Fibroblast of skin of left biceps (primary cell): ENCODE results near the gene ATP2C2.
"Not testable (repeated sequence)": the region's sequence is repeated elsewhere in the genome, so short reads cannot be mapped to it uniquely, and the experiment has no call there.

Source experiments
- DNase-seq, 2 experiments: peaks; one replicate each; pipeline ENCODE4 v3.0.0-alpha.2; 2013; ENCODE audit warnings: low read depth in 2 of 2

ATP2C2 gene, protein sequence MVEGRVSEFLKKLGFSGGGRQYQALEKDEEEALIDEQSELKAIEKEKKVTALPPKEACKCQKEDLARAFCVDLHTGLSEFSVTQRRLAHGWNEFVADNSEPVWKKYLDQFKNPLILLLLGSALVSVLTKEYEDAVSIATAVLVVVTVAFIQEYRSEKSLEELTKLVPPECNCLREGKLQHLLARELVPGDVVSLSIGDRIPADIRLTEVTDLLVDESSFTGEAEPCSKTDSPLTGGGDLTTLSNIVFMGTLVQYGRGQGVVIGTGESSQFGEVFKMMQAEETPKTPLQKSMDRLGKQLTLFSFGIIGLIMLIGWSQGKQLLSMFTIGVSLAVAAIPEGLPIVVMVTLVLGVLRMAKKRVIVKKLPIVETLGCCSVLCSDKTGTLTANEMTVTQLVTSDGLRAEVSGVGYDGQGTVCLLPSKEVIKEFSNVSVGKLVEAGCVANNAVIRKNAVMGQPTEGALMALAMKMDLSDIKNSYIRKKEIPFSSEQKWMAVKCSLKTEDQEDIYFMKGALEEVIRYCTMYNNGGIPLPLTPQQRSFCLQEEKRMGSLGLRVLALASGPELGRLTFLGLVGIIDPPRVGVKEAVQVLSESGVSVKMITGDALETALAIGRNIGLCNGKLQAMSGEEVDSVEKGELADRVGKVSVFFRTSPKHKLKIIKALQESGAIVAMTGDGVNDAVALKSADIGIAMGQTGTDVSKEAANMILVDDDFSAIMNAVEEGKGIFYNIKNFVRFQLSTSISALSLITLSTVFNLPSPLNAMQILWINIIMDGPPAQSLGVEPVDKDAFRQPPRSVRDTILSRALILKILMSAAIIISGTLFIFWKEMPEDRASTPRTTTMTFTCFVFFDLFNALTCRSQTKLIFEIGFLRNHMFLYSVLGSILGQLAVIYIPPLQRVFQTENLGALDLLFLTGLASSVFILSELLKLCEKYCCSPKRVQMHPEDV

DNA sequence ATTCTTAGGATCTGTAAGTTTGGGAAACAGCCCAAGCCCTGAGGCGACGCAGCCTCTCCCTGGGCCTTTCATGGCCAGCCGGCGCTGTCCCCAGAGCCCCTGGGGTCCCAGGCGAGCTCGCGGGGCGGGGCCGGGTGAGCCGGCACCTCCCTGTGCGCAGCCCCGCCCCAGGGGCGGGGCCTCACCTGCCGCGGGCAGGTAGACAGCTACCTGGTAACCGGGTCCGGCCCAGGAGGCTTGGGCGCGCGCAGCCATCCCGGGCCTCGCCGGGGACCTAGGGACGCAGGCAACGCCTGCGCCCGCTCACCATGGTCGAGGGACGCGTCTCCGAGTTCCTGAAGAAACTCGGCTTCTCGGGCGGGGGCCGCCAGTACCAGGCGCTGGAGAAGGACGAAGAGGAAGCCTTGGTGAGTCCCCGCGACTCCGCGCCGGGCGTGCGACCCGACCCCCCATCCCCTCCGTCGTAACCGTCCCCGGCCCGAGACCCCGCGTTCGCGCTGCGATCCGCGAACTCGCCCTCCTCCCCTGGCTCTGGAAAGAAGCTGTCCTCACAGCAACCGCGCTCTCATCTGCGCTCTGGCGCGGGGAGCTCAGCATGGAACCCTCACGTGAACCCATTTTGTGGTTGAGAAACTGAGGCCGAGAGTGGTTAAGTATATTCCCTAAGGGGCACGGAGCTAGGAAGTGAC is at the start of gene ATP2C2:
Gene ATP2C2 (plus strand): TSS at position 231 of the 689 bp plus-strand sequence. CDS start 78 bp downstream, at position 309.
- no peak for DNase-seq

DNA sequence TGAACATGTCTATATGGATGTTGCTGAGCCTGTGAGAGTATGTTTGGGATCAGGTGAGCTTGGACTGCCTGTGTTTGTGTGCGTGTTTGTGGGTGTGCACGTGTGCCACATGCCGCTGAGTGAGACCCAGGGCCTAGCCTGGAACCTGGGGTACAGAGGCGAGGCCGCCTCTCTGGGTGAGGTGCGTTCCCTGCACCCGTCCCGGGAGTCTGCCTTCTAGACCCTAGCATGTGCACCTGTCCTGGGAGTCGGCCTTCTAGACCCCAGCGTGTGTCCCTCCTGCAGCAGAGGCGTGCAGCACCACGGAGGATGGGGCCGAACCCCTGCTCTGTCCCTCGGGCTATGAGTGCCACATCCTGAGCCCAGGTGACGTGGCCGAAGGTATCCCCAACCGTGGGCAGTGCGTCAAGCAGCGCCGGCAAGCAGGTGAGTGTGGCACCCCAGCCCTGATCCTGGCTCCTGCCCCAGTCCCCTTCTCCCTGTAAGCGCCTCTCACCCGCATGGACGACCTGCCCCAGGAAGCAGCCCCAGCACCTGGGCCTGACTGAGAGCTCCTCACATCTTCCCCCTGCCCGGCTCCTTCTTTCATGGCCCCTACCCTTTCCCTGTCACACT is 49.1 kb upstream of the ATP2C2 start:
- no peak for DNase-seq

DNA sequence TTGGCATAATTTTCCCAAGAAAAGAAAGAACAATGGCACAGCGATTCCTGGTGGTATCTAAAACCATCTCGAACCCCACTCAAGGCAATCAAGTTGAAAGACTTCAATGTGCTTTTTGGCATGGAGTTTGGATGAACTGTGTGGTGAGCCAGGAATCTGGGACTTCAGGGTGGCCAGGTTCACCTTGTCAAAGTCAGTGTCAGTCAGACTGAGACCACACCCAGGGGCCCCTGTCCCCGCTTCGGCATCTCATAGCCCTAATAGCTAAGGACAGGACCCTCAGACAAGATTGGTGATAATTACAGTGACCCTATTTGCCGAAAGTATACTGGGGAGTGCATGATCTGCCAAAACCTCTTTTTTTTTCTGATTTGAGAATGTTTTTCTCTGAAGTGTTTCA is 47.8 kb upstream of the ATP2C2 start:
- DNase-seq, result no peak

DNA sequence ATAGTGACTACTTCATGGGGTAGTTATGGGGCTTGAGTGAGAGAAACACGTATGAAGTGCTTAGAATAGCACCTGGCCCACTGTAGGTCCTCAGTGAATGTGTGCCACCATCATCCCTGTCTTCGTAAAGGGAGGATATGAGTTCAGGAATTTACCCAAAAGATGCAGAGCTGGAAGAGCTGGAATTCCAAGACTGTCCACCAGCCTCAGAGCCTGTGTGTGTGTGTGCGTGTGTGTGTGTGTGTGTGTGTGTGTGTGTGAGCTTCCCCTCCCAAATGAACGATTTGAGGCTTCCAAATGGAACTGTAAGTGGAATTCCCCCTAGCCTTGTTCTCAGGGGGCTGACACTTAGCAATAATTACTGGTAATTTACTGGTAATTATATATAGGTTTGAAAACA is 46.4 kb upstream of the ATP2C2 start:
- DNase-seq, result no peak

DNA sequence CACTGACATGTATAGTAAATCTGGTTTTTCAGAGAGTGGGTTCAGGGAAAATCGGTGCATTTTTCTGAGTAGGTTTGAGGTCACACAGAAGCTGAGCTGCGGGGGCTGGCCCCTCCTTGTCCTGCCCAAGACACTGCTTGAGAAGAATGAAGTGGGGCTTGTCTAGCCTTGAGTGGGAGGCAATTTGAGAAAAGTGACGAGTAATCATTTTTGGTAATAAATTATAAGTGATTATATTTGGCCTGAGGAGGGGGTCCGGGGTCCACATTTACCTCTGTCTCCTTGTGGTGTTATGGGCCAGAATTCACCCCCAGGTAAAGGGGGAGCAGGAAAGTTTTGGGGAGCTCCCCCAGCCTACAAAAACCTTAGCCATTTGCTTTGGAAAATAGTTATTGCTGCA is 45.6 kb upstream of the ATP2C2 start:
- no peak for DNase-seq

DNA sequence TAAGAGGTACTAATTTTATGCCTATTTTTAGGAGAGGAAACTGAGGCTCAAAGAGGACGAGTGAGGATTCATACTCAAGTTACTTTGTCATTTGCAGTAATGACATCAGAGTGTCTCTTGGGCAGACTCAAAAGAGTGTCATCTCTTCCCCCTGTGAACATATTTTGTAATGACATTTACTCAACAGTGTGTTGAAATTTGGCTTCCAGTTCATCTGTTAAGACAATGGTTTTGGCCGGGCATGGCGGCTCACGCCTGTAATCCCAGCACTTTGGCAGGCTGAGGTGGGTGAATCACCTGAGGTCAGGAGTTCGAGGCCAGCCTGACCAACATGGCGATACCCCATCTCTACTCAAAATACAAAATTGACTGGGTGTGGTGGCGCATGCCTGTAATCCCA is 44.7 kb upstream of the ATP2C2 start:
- DNase-seq, result no peak

DNA sequence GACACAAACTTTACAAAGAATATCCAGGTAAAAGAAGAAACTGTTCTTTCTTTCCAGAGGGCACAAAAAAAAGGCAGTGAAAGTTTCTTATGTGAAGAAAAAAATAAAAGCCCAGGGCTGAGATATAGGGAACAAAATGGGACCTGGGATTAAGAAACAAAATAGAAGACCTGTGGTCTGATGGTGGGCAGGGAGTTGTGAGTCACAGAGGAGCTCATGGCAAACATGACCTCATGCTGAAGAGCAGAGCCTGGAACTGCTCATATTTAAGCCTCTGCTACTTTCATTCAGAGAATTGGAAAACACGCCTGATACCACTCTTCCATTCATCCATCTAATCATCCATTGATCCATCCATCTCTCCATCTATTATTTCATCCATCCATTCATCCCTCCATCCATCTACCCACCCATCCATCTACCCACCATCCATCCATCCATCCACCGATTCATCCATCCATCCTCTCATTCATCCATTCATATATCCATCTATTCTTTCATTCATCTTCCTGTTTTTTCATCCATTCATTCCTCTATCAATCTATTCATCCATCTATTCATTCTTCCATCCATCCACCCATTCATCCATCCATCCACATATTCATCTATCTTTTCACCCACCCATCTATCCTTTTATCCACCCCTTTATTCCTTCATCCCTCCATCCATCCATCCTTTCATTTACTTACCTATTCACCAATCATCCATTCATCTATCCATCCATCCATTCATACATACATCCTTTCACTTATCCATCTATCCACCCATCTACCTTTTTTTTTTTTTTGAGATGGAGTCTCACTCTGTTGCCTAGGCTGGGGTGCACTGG is 43.7 kb upstream of the ATP2C2 start:
- DNase-seq, result no peak

DNA sequence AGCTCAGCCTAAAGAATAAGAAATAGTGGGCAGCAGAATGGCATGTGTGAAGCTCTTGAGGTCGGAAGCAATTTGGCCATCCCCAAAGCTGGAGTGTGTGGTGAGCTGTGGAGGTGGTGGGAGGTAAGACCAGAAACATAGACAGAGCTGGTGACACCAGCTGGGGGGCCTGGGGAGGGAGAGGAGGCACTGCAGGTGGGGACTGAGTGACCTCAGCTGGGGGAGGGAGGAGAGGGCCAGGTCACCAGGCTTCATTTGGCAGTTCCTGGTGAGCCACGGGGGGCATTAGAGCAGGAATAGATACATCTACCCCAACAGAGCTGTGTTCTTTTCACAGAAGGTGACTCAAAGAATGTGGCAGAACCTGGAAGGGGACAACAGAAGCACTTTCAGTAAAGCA is 41.8 kb upstream of the ATP2C2 start:
- no peak for DNase-seq

DNA sequence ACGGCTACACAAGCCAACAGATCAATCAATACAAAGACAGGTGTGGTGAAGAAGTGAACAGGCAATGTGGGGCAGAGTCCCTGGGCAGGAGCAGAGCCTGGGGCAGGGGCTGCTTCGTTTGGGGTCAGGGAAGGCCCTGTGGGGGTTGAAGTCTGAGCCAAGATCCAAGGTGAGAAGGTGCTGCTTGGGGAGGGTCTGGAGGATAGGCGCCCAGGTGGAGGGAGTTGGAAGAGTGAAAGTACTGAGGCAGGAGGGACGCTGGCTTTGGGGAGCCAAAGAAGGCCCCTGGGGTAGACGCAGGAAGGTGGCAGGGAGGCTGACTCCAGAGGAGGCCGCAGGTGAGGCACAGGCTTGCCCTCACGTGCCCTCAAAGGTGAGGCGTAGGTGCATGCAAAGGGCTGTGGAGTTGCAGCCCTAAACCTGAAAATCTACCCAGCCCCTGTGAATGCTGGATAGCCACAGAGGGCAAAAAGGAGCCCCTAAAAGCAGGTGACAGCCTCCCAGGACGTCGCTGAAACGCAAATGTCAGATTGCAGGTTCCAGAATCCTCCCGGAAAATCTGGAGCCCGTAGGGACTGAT is 40.3 kb upstream of the ATP2C2 start:
- DNase-seq, result no peak

DNA sequence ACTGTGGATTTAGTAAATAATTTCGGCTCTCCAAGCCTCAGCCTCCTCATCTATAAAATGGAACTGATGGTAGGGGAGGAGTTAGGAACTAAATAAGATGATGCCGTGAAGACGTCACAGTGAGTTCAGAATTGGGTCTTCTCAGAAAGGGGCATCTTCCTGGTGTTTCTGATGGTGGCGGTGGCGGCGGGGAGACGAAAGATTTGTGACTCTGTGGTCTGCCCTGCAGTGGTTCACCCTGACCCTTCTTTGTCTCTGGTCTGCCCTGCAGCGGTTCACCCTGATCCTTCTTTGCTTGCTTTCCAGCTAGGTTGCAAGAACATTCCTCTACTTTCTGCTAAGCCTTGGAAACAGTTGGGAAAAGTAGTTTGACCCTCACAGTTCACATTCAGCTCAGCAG is 39.3 kb upstream of the ATP2C2 start:
- DNase-seq, result no peak

DNA sequence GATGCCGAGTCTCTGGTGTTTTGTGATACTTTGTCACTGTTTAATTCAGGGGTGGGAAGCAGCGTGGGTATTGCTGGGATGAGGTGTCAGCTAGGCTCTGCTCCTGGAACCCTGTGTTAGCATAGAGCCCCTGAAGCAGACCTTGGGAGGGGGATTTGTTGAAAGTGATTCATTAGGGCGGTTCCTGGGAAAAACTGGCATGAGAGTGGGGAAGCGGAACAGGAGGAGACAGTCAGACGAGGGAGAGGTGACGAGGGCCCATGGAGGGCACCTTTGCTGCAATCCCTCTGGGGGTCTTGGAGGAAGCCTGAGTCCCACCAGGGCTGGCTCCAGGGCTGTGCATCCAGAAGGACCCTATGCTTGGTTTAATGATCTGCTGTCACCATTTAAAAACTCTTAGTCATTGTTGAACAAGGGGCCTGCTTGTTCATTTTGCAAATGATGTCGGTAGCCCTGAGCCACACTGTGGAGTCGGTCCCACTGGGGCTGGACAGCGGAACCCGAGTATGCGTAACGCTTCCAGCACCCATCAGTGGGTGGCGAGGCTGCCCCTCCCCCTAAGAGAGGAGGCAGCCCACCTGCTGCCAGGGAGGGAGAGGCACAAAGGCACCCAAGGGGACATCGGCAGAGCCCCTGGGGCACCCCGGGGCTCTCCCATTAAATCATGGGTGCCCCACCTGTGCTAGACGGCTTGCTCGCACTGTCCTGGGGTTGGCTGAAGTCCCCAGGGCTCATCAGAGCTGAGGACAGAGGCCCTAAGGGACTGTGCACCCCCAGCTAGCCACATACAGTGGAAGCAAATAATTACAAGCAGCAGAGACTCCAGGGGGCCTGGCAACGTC is 38.3 kb upstream of the ATP2C2 start:
- DNase-seq, result no peak

DNA sequence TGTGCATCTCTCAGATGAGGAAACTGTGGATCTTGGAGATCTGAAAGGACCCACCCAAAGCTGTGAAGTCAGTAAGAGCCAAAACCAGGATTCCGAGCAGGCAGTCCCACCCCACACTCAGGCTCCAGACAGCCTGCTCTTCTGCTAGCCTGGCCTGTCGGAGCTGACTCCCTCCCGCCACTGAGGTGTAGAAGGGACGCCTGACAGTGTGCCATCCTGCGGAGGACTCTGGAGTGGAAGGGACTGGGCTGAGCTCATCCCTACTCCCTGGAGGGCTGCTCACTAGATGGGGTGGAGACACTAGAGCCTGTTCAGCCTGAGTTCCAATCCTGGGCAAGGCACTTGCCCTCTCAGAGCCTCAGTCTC is 37.7 kb upstream of the ATP2C2 start:
- no peak for DNase-seq

DNA sequence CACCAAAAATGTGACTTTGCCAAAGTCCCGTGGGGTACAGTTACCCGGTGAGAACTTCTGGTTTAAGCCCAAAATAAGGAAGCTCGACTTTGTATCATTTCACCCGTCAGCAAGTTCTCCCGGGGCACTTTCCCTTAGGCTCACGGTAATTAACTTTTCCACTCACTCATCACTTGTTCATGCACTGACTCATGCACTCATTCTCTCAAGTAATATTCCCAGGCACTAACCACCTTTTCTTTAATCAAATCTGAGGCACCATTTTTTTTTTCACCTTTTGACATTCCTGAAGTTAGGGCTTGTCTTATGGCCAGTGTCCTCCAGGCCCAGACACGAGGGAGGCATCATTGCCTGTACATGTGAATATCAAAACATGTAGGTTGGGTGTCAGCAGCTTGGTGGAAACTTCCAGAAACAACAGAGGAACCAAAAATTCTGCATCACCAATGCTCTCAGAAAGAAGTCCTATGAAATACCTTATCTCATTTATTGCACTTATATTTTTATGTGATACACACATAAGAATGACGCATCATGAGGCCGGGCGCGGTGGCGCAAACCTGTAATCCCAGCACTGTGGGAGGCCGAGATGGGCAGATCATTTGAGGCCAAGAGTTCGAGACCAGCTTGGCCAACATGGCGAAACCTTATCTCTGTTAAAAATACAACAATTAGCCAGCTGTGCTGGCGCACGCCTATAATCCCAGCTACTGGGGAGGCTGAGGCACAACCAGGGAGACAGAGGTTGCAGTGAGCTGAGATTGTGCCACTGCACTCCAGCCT is 36.1 kb upstream of the ATP2C2 start:
- no peak for DNase-seq

DNA sequence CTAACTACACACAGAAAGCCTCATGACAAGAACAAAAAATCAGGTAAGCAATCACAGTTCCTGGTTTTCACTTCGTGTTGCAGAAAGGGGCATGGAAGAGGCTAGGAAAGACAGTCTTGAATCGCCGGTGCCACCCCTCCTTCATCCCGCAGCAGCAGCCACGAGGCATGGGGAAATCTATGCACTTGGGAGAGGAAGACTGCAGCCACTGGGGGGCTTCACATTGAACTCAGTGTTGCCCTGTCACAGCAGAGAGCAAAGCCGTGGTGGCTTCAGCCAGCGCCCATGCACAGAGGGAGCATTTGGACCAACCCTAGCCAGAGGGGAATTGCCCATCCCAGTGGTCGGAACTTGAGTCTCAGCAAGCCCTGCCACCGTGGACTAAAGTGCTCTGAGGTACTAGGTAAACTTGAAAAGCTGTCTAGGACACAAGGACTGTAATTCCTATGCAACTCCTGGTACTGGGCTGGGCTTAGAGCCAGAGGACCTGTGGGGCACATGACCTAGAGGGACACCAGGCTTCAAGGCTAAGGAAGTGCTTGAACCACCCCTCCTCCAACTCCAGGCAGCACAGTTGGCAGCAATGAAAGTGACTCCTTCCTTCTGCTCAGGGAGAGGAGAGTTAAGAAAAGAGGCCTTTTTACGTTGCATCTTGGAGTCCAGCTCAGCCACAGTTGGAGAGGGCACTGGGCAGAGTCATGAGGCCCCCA is 35.2 kb upstream of the ATP2C2 start:
- DNase-seq, result no peak

DNA sequence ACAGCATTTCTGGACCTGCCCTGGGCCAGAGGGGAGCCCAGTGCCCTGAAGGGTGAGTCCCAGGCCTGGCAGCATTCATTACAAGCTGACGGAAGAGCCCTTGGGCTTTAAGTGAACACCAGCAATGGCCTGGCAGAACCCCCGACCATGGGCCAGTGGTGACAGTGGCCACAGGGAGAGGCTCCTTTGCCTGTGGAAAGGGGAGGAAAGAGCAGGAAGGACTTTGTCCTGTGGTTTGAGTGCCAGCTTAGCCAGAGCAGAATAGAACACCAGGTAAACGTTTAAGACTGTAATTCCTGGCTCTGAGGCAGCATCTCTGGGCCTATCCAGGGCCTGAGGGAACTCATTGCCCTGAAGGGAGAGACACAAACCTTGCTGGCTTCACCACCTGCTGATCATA is 34.3 kb upstream of the ATP2C2 start:
- DNase-seq, result no peak

DNA sequence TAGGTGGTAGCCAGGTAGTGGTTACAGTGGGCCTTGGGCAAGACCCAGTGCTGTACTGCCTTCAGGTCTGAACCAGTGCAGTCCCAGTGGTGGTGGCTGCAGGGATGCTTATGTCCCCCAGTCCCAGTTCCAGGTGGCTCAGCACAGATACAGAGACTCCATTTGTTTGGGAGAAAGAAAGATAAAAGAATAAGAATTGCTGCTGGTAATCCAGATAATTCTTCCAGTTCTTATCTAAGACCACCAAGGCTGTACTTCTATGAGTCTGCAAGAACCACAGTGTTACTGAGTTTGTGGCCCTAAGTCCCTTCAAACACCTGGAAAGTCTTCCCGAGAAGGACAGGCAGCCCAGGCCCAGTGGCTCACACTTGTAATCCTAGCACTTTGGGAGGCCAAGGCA is 33.9 kb upstream of the ATP2C2 start:
- no peak for DNase-seq

DNA sequence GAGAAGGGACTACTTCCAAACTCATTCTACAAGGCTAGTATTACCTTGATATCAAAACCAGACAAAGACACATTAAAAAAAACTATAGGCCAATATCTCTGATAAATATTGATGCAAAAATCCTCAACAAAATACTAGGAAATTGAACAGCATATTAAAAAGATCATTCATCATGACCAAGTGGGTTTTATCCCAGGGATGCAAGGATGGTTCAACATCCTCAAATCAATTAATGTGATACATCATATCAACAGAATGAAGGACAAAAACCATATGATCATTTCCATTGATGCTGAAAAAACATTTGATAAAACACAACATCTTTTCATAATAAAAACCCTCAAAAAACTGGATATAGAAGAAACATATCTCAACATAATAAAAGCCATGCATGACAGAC is 31.1 kb upstream of the ATP2C2 start:
- not testable (repeated sequence) for DNase-seq

DNA sequence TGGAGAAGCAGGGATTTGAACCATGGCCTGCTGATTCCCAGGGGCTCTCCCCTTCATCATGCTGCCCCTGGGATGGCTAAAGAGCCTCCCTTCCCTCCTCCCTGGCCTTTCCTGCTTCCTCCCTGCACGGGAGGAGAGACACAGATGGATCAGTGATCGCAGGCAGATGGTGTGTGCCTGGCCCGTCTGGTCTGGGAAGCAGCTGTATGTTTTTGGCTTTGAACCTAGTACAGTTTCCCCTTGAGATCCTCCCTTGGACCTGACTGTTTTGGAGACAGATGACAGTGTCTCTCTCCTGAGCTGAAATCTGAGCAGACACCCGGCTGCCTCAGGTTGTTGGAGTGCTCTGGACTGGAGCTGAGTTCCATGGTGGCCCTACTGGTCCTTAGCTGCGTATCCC is 29.0 kb upstream of the ATP2C2 start:
- no peak for DNase-seq
